Natural killer cell treated with Interleukin-12 subunit alpha and Interleukin-12 subunit beta and Interleukin-15 and Interleukin-18, amount 100 ng/mL, for 72 hours (primary cell): ENCODE data around the gene CCDC78. TPM values are rescaled to one million over a fixed set of nuclear protein-coding genes. Genes with fewer than 3 reads are reported as not detected.

Source experiments
- ATAC-seq, 2 donors: fragments of 150-1000 bp; cut with Tn5 transposase in 1 of 2; sonication (Bioruptor Pico), chemical (Tn5 transposase) in 1 of 2; 2 replicates each; pipeline ENCODE4 v1.10.0; 2021
- DNase-seq: peaks from one replicate; pipeline ENCODE4 v3.0.0; 2022; ENCODE audit warnings: low spot score
- H3K27ac Mint-ChIP-seq, 2 donors: 1 replicate in 1 of 2; 2 replicates in 1 of 2; pipeline ENCODE4 v1.8.0; 2022; ENCODE audit warnings: mixed read lengths in 2 of 2, mild to moderate bottlenecking in 1 of 2, moderate library complexity in 1 of 2
- H3K27me3 Mint-ChIP-seq, 2 donors: 1 replicate in 1 of 2; 2 replicates in 1 of 2; pipeline ENCODE4 v1.8.0; 2022; ENCODE audit warnings: mixed read lengths in 2 of 2
- H3K36me3 Mint-ChIP-seq: one replicate; pipeline ENCODE4 v1.8.0; 2022; ENCODE audit warnings: mixed read lengths
- H3K4me1 Mint-ChIP-seq, 2 donors: 1 replicate in 1 of 2; 2 replicates in 1 of 2; pipeline ENCODE4 v1.8.0; 2022; ENCODE audit warnings: low read depth in 2 of 2, mixed read lengths in 2 of 2, mild to moderate bottlenecking in 1 of 2
- H3K4me3 Mint-ChIP-seq: one replicate; pipeline ENCODE4 v1.8.0; 2022; ENCODE audit warnings: mixed read lengths
- H3K9me3 Mint-ChIP-seq: 2 replicates; pipeline ENCODE4 v1.8.0; 2022; ENCODE audit warnings: mixed read lengths
- total RNA-seq, 2 donors: library from RNA; stranded (reverse); gene quantifications; one replicate each; pipeline ENCODE4 v1.2.3, GENCODE V29; 2022

Gene CCDC78
- total RNA-seq, 2 donors from 2014 or later, result 3.1 to 6.4 TPM

GRCh38 chr16:678858-679813 lies 47.1 kb downstream of the CCDC78 start:
- Mint-ChIP-seq H3K27me3 (no peaks in the 10 kb centered on the region), H3K9me3 (no peaks in the 10 kb centered on the region), H3K4me1 (peaks cover 13 to 17% of the 10 kb centered on the region in 2 donors), H3K27ac (no peak overlapping the region), H3K36me3 (no peaks in the 10 kb centered on the region), H3K4me3 (peak overlapping the region; percentile 81)
- no peak for DNase-seq
- ATAC-seq, result peak; percentile 7 to 28

GRCh38 chr16:678209-678857 lies 47.9 kb downstream of the CCDC78 start:
- H3K36me3 Mint-ChIP-seq, result no peaks in the 10 kb centered on the region
- ATAC-seq (no peak), DNase-seq (no peak)
- peaks cover 13 to 17% of the 10 kb centered on the region in 2 donors for H3K4me1 Mint-ChIP-seq
- H3K27ac Mint-ChIP-seq, result no peak overlapping the region
- no peak overlapping the region for H3K4me3 Mint-ChIP-seq
- no peaks in the 10 kb centered on the region for H3K27me3 Mint-ChIP-seq
- H3K9me3 Mint-ChIP-seq, result no peaks in the 10 kb centered on the region

DNA sequence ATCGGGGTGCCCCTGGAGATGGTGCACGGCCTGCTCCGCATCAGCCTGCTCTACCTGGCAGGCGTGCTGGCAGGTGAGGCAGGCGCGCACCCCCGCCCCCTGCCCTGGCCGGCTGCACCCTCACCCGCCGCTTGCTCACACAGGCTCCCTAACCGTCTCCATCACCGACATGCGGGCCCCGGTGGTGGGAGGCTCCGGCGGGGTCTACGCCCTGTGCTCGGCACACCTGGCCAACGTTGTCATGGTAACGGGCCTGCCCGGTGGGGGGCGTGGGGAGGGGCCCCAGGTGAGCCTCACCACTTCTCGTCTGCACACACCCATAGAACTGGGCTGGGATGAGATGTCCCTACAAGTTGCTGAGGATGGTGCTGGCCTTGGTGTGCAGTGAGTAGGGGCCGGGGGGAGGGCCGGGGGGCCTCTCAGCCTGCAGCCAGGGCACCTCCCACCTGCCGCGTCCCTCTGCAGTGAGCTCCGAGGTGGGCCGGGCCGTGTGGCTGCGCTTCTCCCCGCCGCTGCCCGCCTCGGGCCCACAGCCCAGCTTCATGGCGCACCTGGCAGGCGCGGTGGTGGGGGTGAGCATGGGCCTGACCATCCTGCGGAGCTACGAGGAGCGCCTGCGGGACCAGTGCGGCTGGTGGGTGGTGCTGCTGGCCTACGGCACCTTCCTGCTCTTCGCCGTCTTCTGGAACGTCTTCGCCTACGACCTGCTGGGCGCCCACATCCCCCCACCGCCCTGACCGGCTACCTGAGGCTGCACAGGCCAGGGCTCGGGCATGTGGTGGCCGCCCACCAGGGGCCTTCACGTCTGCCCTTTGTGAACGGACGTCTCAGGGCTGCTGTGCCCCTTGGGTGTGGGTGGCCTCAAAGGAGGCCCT lies 48.7 kb downstream of the CCDC78 start:
- no peaks in the 10 kb centered on the region for H3K9me3 Mint-ChIP-seq

GRCh38 chr16:676913-677312 lies 49.3 kb downstream of the CCDC78 start:
- ATAC-seq (no peak), DNase-seq (no peak)
- Mint-ChIP-seq H3K4me1 (peaks cover 9 to 17% of the 10 kb centered on the region in 2 donors), H3K27ac (no peak overlapping the region), H3K9me3 (no peaks in the 10 kb centered on the region), H3K4me3 (no peak overlapping the region), H3K27me3 (no peaks in the 10 kb centered on the region), H3K36me3 (no peaks in the 10 kb centered on the region)

More for the DNA sequence above, 48.7 kb downstream of the CCDC78 start:
- H3K36me3 Mint-ChIP-seq, result no peaks in the 10 kb centered on the region
- H3K4me3 Mint-ChIP-seq, result no peak overlapping the region
- H3K27me3 Mint-ChIP-seq, result no peaks in the 10 kb centered on the region
- H3K4me1 Mint-ChIP-seq, result peaks cover 12 to 17% of the 10 kb centered on the region in 2 donors
- ATAC-seq, result no peak
- no peak overlapping the region for H3K27ac Mint-ChIP-seq
- no peak for DNase-seq

DNA sequence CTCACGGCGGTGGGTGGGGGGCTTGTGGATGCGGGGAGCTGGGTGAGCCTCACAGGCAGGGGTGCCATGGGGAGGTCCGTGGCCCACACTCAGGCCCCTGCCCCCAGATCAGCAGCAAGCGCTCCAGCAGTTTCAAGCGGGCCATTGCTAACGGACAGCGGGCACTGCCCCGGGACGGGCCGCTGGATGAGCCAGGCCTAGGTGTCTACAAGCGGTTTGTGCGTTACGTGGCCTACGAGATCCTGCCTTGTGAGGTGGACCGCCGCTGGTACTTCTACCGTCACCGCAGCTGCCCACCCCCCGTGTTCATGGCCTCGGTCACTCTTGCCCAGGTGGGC lies 49.7 kb downstream of the CCDC78 start:
- no peak overlapping the region for H3K4me3 Mint-ChIP-seq
- no peaks in the 10 kb centered on the region for H3K36me3 Mint-ChIP-seq
- H3K9me3 Mint-ChIP-seq, result no peaks in the 10 kb centered on the region
- H3K27ac Mint-ChIP-seq, result no peak overlapping the region
- no peak for DNase-seq
- ATAC-seq, result no peak
- no peaks in the 10 kb centered on the region for H3K27me3 Mint-ChIP-seq
- H3K4me1 Mint-ChIP-seq, result peaks cover 9 to 14% of the 10 kb centered on the region in 2 donors

GRCh38 chr16:675884-676564 lies 50.2 kb downstream of the CCDC78 start:
- H3K4me3 Mint-ChIP-seq, result no peak overlapping the region
- no peaks in the 10 kb centered on the region for H3K9me3 Mint-ChIP-seq
- H3K4me1 Mint-ChIP-seq, result peaks cover 9 to 11% of the 10 kb centered on the region in 2 donors
- no peaks in the 10 kb centered on the region for H3K27me3 Mint-ChIP-seq
- ATAC-seq (no peak), DNase-seq (no peak)
- H3K36me3 Mint-ChIP-seq, result no peaks in the 10 kb centered on the region
- no peak overlapping the region for H3K27ac Mint-ChIP-seq

DNA sequence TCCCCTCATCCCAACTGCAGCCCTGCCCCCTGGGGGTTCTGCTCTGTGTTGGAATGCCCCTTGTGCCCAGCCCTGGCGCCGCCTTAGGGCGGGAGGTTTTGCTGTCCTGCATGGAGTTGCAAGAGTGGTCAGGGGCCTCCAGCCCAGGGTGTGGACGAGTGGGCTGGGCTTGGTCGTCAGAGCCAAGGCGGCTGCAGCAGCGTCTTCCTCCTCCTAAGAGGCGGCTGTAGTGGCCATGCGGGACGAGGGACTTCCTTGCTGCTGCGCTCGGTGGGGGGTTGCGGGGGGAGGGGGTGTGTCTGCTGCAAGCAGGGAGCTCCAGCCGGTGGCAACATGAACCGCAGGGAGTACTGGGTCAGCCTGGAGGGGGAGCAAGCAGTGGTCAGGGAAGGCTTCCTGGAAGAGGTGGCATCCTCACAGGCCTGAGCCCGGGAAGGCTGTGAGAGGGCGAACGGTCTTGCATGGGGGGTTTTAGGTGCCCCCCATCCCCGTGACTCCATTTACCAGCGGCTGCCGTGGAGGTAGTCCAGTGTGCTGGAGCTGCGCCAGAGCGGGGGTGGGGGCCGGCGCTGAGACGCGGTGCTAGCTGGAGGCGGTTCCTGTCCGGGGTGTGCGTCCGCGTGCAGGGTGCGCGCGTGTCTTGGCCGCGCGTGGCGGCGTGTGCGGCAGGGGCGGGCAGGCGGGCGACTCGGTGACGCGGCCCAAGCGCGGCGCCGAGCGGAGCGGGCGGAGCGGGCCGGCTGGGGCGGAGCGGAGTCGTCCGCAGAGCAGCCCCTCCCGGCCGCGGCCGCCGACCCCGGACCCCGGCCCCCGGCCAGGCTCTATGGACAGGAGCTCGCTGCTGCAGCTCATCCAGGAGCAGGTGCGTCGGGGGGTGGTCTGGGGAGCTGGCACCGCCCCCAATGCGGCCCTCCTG lies 51.0 kb downstream of the CCDC78 start, which contains the start of gene RHBDL1:
TSS of gene RHBDL1 (plus strand) at position 704 of the 916 bp plus-strand sequence. CDS start at position 824, 120 bp downstream.
- H3K4me3 Mint-ChIP-seq, result peak within 1 kb of the TSS; percentile 34
- H3K4me1 Mint-ChIP-seq, result peaks cover 9% of the 10 kb centered on the region in 2 donors
- no peak within 1 kb of the TSS for H3K27ac Mint-ChIP-seq
- no peaks in the 10 kb centered on the region for H3K36me3 Mint-ChIP-seq
- DNase-seq (no peak), ATAC-seq (no peak)
- H3K9me3 Mint-ChIP-seq, result no peaks in the 10 kb centered on the region
- no peaks in the 10 kb centered on the region for H3K27me3 Mint-ChIP-seq

- H3K27ac Mint-ChIP-seq, result no peak overlapping the region
Measured at GRCh38 chr16:674214-674881, 51.9 kb downstream of the CCDC78 start.

GRCh38 chr16:673399-673991 lies 52.7 kb downstream of the CCDC78 start:
- Mint-ChIP-seq H3K4me1 (peaks cover 0 to 6% of the 10 kb centered on the region in 2 donors), H3K9me3 (no peaks in the 10 kb centered on the region), H3K27me3 (no peaks in the 10 kb centered on the region), H3K36me3 (no peaks in the 10 kb centered on the region), H3K4me3 (no peak overlapping the region), H3K27ac (no peak overlapping the region)
- ATAC-seq (no peak), DNase-seq (no peak)

More at GRCh38 chr16:674214-674881, 51.9 kb downstream of the CCDC78 start:
- DNase-seq, result no peak
- Mint-ChIP-seq H3K4me3 (no peak overlapping the region), H3K4me1 (peaks cover 6 to 7% of the 10 kb centered on the region in 2 donors), H3K36me3 (no peaks in the 10 kb centered on the region), H3K27me3 (no peaks in the 10 kb centered on the region), H3K9me3 (no peaks in the 10 kb centered on the region)
- ATAC-seq, result no peak

- no peak overlapping the region for H3K4me3 Mint-ChIP-seq
Measured at GRCh38 chr16:672851-673250, 53.4 kb downstream of the CCDC78 start.

More at GRCh38 chr16:672851-673250, 53.4 kb downstream of the CCDC78 start:
- DNase-seq, result no peak
- Mint-ChIP-seq H3K27me3 (no peaks in the 10 kb centered on the region), H3K4me1 (peaks cover 0 to 6% of the 10 kb centered on the region in 2 donors), H3K9me3 (no peaks in the 10 kb centered on the region), H3K36me3 (no peaks in the 10 kb centered on the region), H3K27ac (no peak overlapping the region)
- ATAC-seq, result no peak
